AG09309 (cell line): Measurements from ENCODE around the gene RAB1B.

Source experiments
- DNase-seq: peaks from one replicate; pipeline ENCODE4 v3.0.0-alpha.2; 2010; ENCODE audit warnings: low read depth
- H3K4me3 ChIP-seq: 2 replicates; pipeline ENCODE4 v1.5.1; 2011; ENCODE audit warnings: mild to moderate bottlenecking, low read depth, low read length, moderate library complexity; ENCODE audit not compliant: control insufficient read depth
- CTCF ChIP-seq: IDR thresholded peaks from 2 replicates; pipeline ENCODE4 v1.5.1; 2011; ENCODE audit warnings: mild to moderate bottlenecking, low read depth, low read length, inconsistent platforms; ENCODE audit not compliant: insufficient read depth, control insufficient read depth; ENCODE audit errors: missing control alignments

Gene RAB1B

GRCh38 chr11:66238786-66239413 is 29.5 kb upstream of the RAB1B start:
- DNase-seq: no peak
- no peak overlapping the region for H3K4me3 ChIP-seq
- TF ChIP-seq CTCF: no peak

- TF ChIP-seq CTCF: no peak
- no peak for DNase-seq
- no peak overlapping the region for H3K4me3 ChIP-seq
Measured at GRCh38 chr11:66239511-66239910, 28.9 kb upstream of the RAB1B start.

- no peak for DNase-seq
Measured at GRCh38 chr11:66239998-66240780, 28.2 kb upstream of the RAB1B start.

DNA sequence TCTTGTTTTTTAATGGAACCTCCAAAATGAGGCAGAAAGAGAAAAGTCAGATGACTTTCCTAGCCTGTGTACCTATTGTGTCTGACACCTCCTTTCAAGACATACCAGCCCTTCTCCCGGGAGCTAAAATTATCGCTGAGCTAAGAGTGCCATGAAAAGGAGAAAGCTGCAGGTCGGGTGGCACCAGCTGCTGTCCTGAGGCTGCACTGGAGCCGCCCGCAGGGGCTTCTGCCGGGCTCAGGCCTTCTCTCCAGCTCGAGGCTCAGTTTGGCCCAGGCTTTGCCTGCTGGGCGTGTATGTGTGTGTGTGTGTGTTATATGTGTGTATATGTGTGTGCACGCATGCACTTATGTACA is 27.7 kb upstream of the RAB1B start:
- no peak overlapping the region for H3K4me3 ChIP-seq
- DNase-seq: no peak
- no peak for TF ChIP-seq CTCF

More at GRCh38 chr11:66239998-66240780, 28.2 kb upstream of the RAB1B start:
- TF ChIP-seq CTCF: no peak
- no peak overlapping the region for H3K4me3 ChIP-seq

GRCh38 chr11:66242095-66242765 is 26.2 kb upstream of the RAB1B start:
- DNase-seq: no peak
- no peak for TF ChIP-seq CTCF
- H3K4me3 ChIP-seq: no peak overlapping the region

GRCh38 chr11:66243782-66244535 is 24.5 kb upstream of the RAB1B start:
- no peak for DNase-seq
- no peak for TF ChIP-seq CTCF
- H3K4me3 ChIP-seq: no peak overlapping the region
